Common myeloid progenitor, CD34-positive (primary cell): ENCODE results near the gene KCTD21.

ENCODE experiments used
- CTCF ChIA-PET: fragments of 350-600 bp; sonication (Branson Sonifier 250); formaldehyde crosslinking; loops from one replicate; lab custom pipeline; 2021; ENCODE audit warnings: antibody characterized with exemption; lab: Charles Lee
- POLR2A ChIA-PET: fragments of 350-600 bp; sonication (Branson Sonifier 250); formaldehyde crosslinking; loops from one replicate; lab custom pipeline; 2021; ENCODE audit warnings: antibody characterized with exemption; lab: Charles Lee
- DNase-seq, 3 donors: peaks; one replicate each; pipeline versions ENCODE4 v3.0.0 to v3.0.0-alpha.2; 2013
- H3K27ac ChIP-seq, 2 experiments: 1 replicate in 1 of 2; 2 replicates in 1 of 2; pipeline ENCODE4 v1.7.0; 2013; ENCODE audit warnings: inconsistent platforms in 2 of 2, low read length in 2 of 2, mild to moderate bottlenecking in 2 of 2, low read depth in 1 of 2, moderate library complexity in 1 of 2; ENCODE audit not compliant: severe bottlenecking in 2 of 2, insufficient read depth in 1 of 2, poor library complexity in 1 of 2
- H3K27me3 ChIP-seq, 5 experiments: replicated peaks in 2 of 5; 1 replicate in 3 of 5; 2 replicates in 2 of 5; pipeline versions ENCODE4 v1.6.1 to v1.7.0; 2013; ENCODE audit warnings: low read length in 4 of 5, mild to moderate bottlenecking in 2 of 5, moderate library complexity in 2 of 5, inconsistent platforms in 1 of 5; ENCODE audit not compliant: insufficient read depth in 5 of 5, control insufficient read depth in 4 of 5
- H3K36me3 ChIP-seq, 4 experiments: 1 replicate in 2 of 4; 2 replicates in 2 of 4; pipeline versions ENCODE4 v1.6.1 to v1.7.0; 2013; ENCODE audit warnings: low read length in 3 of 4, control low read depth in 1 of 4, mild to moderate bottlenecking in 1 of 4; ENCODE audit not compliant: control insufficient read depth in 4 of 4, insufficient read depth in 4 of 4
- H3K4me1 ChIP-seq, 4 experiments: 1 replicate in 3 of 4; 2 replicates in 1 of 4; pipeline versions ENCODE4 v1.6.1 to v1.7.1; 2013; ENCODE audit warnings: low read length in 3 of 4, mild to moderate bottlenecking in 3 of 4, control low read depth in 1 of 4, inconsistent platforms in 1 of 4, moderate library complexity in 1 of 4; ENCODE audit not compliant: control insufficient read depth in 4 of 4, insufficient read depth in 4 of 4; ENCODE audit errors: control extremely low read depth in 1 of 4
- H3K4me3 ChIP-seq, 7 experiments: 1 replicate in 4 of 7; 2 replicates in 3 of 7; pipeline versions ENCODE4 v1.5.1 to v1.7.0; 2013; ENCODE audit warnings: mild to moderate bottlenecking in 7 of 7, low read length in 6 of 7, moderate library complexity in 6 of 7, inconsistent platforms in 2 of 7, low read depth in 2 of 7, control low read depth in 1 of 7; ENCODE audit not compliant: insufficient read depth in 4 of 7, control insufficient read depth in 1 of 7; ENCODE audit errors: extremely low read depth in 1 of 7
- H3K9me3 ChIP-seq, 5 experiments: 1 replicate in 4 of 5; 2 replicates in 1 of 5; pipeline versions ENCODE4 v1.6.1 to v1.7.1; 2013; ENCODE audit warnings: low read length in 4 of 5, mild to moderate bottlenecking in 2 of 5, inconsistent platforms in 1 of 5, low read depth in 1 of 5, moderate library complexity in 1 of 5; ENCODE audit not compliant: control insufficient read depth in 4 of 5, insufficient read depth in 2 of 5; ENCODE audit errors: control extremely low read depth in 1 of 5
- WGBS: methylation state at CpG from one replicate; pipeline ENCODE4 v1.1.5; 2013; ENCODE audit not compliant: insufficient coverage; 5-methylcytosine and 5-hydroxymethylcytosine counted together

Gene KCTD21

GRCh38 chr11:78229106-78229505, 40.7 kb upstream of the KCTD21 start:
- 100% methylated on average over 2 of the region's 2 CpGs for WGBS
- DNase-seq = no peak
- H3K27me3 ChIP-seq = no peaks in the 10 kb centered on the region
- no peak overlapping the region for H3K4me3 ChIP-seq
- no peaks in the 10 kb centered on the region for H3K9me3 ChIP-seq
- peaks cover 9 to 28% (median 19%) of the 10 kb centered on the region in 4 experiments for H3K36me3 ChIP-seq
- H3K27ac ChIP-seq = no peak overlapping the region
- ChIA-PET POLR2A (no interaction called here), CTCF (interaction anchor here (1.0 to 6.5 kb wide), 12 partner anchors 9 to 359 kb away, joined by 3 to 67 read pairs (median 4); no protein-coding TSS in a partner anchor)
- peaks cover 2 to 22% (median 11%) of the 10 kb centered on the region in 4 experiments for H3K4me1 ChIP-seq

DNA sequence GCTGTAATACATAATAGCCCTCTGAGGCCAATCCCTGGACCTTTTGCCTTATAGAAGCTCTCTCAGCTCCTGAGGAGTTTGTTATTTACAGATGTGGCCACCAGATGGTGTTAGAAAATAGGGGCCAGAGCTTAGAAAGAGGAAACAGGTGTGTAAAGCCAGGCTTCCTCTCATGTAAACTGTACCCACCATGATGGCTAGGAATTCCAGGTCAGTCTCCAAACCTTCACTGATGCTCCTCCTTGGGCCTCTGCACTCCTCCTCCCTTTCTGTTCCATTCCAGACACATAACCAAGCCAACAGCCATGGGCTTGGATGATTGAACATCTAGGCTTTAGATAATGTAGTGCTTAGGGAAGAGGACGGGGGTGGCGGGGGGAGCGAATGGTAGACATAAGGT, 40.0 kb upstream of the KCTD21 start:
- peak; percentile 77 to 88 (median 87) for DNase-seq
- WGBS = no CpG with 5 or more reads among the region's 3 CpGs
- peaks cover 2 to 22% (median 11%) of the 10 kb centered on the region in 4 experiments for H3K4me1 ChIP-seq
- POLR2A ChIA-PET = interaction anchor here (1.2 kb wide), 1 partner anchor 188 kb away, joined by 5 read pairs; no protein-coding TSS in a partner anchor
- H3K9me3 ChIP-seq = no peaks in the 10 kb centered on the region
- no peak overlapping the region for H3K27ac ChIP-seq
- no peaks in the 10 kb centered on the region for H3K27me3 ChIP-seq
- H3K36me3 ChIP-seq = peaks cover 9 to 34% (median 21%) of the 10 kb centered on the region in 4 experiments
- CTCF ChIA-PET = interaction anchor here (0.7 to 6.5 kb wide), 31 partner anchors 9 to 360 kb away, joined by 3 to 67 read pairs (median 4); no protein-coding TSS in a partner anchor
- no peak overlapping the region for H3K4me3 ChIP-seq

- whole genome bisulfite sequencing = 84% methylated on average over 4 of the region's 4 CpGs
- Histone ChIP-seq H3K27ac (peak overlapping the region in 1 of 2 experiments; percentile 3), H3K9me3 (no peaks in the 10 kb centered on the region), H3K4me3 (no peak overlapping the region), H3K4me1 (peaks cover 2 to 22% (median 11%) of the 10 kb centered on the region in 4 experiments), H3K27me3 (no peaks in the 10 kb centered on the region), H3K36me3 (peaks cover 14 to 40% (median 24%) of the 10 kb centered on the region in 4 experiments)
- ChIA-PET POLR2A (interaction anchor here (1.2 kb wide), 1 partner anchor 188 kb away, joined by 5 read pairs; no protein-coding TSS in a partner anchor), CTCF (interaction anchor here (0.7 to 6.5 kb wide), 30 partner anchors 8 to 360 kb away, joined by 3 to 67 read pairs (median 4); no protein-coding TSS in a partner anchor)
- DNase-seq = no peak
Observed at GRCh38 chr11:78227921-78228320, 39.5 kb upstream of the KCTD21 start.

DNA sequence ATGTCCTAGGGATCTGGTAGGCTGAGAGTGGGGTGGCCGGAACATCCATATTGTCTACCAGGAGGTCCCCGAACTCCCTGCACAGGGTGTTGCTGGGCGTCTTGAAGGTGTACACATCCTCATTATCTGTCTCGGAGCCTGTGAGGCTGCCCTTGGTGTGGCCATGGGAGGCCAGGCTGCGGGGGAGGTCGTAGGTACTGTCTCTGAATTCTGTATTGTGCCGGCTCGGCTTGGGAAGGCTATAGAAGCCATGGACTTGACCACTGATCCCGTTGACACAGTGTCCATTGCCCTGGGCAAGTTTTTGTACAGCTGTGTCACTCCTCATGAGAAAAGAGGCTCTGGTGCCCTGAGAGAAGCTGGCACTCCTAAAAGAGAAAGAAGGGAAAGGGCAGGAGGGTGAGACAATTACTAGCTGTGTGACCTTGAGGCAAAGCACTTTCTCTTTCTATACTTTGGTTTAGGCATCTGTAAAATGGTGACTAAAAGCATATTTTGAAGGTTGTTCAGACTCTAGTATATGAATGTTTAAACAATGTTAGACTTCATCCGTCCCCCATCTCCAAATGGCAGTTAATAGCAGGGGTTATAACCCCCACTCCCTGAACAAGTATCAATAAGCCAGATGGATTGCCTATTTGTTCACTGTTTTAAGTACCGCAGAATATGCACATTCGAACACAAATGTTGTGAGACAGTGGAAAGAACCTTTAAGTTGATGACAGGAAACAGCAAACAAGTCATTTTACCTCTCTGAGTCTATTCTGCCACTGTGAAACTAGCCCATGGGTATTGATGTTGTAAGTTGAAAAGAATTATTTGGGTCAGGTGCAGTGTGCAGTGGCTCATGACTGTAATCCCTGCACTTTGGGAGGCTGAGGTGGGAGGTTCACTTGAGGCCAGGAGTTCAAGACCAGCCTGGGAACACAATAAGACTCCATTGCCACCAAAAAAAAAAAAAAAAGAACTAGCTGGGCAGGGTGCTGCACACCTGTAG, 38.6 kb upstream of the KCTD21 start:
- POLR2A ChIA-PET = interaction anchor here (1.2 kb wide), 1 partner anchor 189 kb away, joined by 5 read pairs; no protein-coding TSS in a partner anchor

DNA sequence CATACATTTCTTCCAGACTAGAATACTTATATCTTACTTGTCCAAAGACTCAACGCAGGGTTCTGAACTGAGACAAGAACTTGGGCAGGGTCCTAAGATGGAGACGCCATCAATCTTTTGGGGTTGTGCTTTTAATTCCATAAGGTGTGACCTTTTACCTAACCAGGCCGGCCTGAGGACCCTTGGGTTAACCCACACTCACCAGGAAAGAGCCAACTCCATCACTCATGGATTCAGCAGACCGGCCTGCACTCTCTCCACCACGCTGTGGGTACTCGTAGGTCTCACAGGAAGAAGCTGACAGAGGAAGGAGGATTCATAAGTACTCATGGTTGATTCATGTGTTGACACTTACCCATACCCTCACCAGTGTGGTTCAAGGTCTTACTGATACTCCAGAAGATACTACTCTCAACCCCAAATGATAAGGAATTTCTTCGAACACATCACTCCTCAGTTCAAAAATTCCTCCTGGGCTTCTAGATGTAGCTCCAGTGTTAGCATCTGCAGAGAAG, 36.5 kb upstream of the KCTD21 start:
- H3K4me3 ChIP-seq = no peak overlapping the region
- no peak for DNase-seq
- H3K9me3 ChIP-seq = no peaks in the 10 kb centered on the region
- POLR2A ChIA-PET = no interaction called here
- peaks cover 2 to 14% (median 7%) of the 10 kb centered on the region in 4 experiments for H3K4me1 ChIP-seq
- peaks cover 21 to 66% (median 47%) of the 10 kb centered on the region in 4 experiments for H3K36me3 ChIP-seq
- 100% methylated on average over 3 of the region's 7 CpGs for WGBS
- CTCF ChIA-PET = interaction anchor here (0.8 to 6.5 kb wide), 3 partner anchors 14 to 340 kb away, joined by 3 to 67 read pairs (median 3); partner anchors contain the start of gene USP35
- no peaks in the 10 kb centered on the region for H3K27me3 ChIP-seq
- no peak overlapping the region for H3K27ac ChIP-seq

More for the DNA sequence above, 38.6 kb upstream of the KCTD21 start:
- Histone ChIP-seq H3K4me3 (no peak overlapping the region), H3K27ac (no peak overlapping the region), H3K27me3 (no peaks in the 10 kb centered on the region), H3K4me1 (peaks cover 2 to 22% (median 11%) of the 10 kb centered on the region in 4 experiments), H3K9me3 (no peaks in the 10 kb centered on the region), H3K36me3 (peaks cover 16 to 45% (median 28%) of the 10 kb centered on the region in 4 experiments)
- 99% methylated on average over 10 of the region's 12 CpGs for WGBS
- no peak for DNase-seq
- CTCF ChIA-PET = interaction anchor here (1.0 to 6.5 kb wide), 10 partner anchors 13 to 346 kb away, joined by 3 to 67 read pairs (median 4); no protein-coding TSS in a partner anchor

GRCh38 chr11:78224506-78224905, 36.1 kb upstream of the KCTD21 start:
- ChIA-PET POLR2A (no interaction called here), CTCF (interaction anchor here (0.8 to 6.5 kb wide), 2 partner anchors 35 to 340 kb away, joined by 3 to 67 read pairs; partner anchors contain the start of gene USP35)
- 95% methylated on average over 4 of the region's 4 CpGs for WGBS
- DNase-seq = no peak
- Histone ChIP-seq H3K4me3 (no peak overlapping the region), H3K4me1 (peaks cover 2 to 12% (median 7%) of the 10 kb centered on the region in 4 experiments), H3K9me3 (no peaks in the 10 kb centered on the region), H3K36me3 (peaks cover 25 to 70% (median 52%) of the 10 kb centered on the region in 4 experiments), H3K27ac (no peak overlapping the region), H3K27me3 (no peaks in the 10 kb centered on the region)
